GM21360 (cell line): ENCODE measurements around the gene LBP.
"Not testable (repeated sequence)": the region's sequence is repeated elsewhere in the genome, so short reads cannot be mapped to it uniquely, and the experiment has no call there.

ENCODE experiments used
- ATAC-seq: cut with Tn5 transposase; IDR thresholded peaks from one replicate; pipeline ENCODE4 v1.9.1; 2021; ENCODE audit warnings: mild to moderate bottlenecking, moderate library complexity; ENCODE audit not compliant: unreplicated experiment

LBP gene, protein sequence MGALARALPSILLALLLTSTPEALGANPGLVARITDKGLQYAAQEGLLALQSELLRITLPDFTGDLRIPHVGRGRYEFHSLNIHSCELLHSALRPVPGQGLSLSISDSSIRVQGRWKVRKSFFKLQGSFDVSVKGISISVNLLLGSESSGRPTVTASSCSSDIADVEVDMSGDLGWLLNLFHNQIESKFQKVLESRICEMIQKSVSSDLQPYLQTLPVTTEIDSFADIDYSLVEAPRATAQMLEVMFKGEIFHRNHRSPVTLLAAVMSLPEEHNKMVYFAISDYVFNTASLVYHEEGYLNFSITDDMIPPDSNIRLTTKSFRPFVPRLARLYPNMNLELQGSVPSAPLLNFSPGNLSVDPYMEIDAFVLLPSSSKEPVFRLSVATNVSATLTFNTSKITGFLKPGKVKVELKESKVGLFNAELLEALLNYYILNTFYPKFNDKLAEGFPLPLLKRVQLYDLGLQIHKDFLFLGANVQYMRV

GRCh38 chr20:38346247-38346651, at the start of gene LBP:
TSS of gene LBP (plus strand) at chr20:38346482. CDS start at chr20:38346517, 35 bp downstream.
- ATAC-seq = no peak

GRCh38 chr20:38297916-38298674, 48.2 kb upstream of the LBP start:
- no peak for ATAC-seq

GRCh38 chr20:38298768-38299288, 47.5 kb upstream of the LBP start:
- ATAC-seq = no peak

- ATAC-seq = no peak
Observed at GRCh38 chr20:38299963-38300362, 46.3 kb upstream of the LBP start.

DNA sequence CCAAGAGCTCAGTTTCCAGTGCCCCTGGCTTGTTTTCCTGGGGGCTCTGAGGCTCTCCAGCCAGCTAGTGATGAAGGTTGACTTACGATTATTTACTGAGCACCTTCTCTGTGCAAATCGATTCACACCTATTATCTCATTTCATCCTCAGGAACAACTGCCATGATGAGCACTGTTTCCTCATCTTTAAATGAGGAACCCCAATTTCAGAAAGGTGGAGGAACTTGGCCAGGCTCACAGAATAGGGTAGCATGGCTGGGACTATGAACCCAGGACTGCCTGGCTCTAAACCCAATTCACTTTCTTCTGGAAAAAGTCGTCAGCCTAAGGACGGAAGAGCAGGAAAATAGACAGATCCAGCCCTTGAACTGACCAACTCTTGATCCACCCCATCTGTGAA, 45.8 kb upstream of the LBP start:
- ATAC-seq = no peak

DNA sequence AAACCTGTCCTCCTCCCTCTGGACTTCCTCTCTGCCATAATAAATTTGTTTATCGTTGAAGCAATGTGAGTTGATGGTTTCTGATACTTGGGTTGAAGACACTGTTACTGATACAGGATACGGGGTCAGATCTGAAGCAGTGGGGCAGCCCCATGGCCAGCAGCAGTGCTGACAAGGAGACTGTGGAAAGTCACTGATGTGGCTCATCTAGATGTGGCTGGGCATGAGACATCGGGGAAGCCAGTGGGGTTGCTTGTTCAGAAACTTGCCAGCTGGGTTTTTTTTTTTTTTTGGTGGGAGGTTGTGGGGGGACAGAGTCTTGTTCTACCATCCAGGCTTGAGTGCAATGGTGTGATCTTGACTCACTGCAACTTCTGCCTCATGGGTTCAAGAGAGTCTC, 45.0 kb upstream of the LBP start:
- ATAC-seq = no peak

DNA sequence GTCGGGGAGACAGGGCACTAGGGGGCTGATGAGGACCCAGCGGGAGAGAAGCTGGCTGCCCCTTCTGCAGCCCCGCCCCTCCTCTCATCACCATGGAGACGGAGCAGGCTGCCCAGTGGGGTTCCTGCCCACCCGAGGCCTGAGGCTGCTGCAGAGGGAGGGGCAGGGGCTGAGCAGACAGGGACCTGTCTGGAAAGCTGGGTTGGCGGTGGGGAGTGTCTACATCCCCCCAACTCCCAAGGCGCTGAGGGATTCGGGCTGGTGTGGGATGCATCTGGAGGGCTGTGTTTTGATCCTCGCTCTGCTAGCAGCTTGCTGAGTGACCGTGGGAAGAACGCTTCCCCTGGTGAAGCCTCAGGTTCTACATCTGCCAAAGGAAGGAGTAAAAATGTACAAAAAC, 43.5 kb upstream of the LBP start:
- ATAC-seq = no peak

- ATAC-seq = no peak
Observed at GRCh38 chr20:38303908-38304379, 42.3 kb upstream of the LBP start, which contains the start of gene BPI. TSS of gene BPI (plus strand) at chr20:38304156. CDS start at chr20:38304224, 68 bp downstream.

GRCh38 chr20:38304845-38305447, 41.3 kb upstream of the LBP start:
- no peak for ATAC-seq

GRCh38 chr20:38305541-38305940, 40.7 kb upstream of the LBP start:
- no peak for ATAC-seq

GRCh38 chr20:38306379-38306778, 39.9 kb upstream of the LBP start:
- ATAC-seq = no peak

GRCh38 chr20:38307371-38308046, 38.8 kb upstream of the LBP start:
- no peak for ATAC-seq

DNA sequence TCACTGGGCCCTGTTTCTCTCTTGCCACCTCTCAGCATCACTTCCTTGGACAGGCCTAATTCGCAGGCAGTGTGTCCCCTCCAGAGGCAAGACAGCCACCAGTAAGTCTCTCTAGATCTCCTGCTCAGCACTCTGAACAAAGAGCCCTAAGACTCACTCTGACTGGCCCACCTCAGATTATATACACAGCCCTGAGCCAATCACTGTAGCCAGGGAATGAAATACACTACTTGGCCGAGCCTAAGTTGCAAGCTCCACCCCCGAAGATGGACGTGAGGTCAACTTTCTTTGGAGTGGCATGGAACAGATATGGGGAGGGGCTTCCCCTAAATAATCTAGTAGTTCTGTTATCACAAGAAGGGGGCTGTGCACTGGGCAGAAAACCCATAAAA, 38.2 kb upstream of the LBP start:
- ATAC-seq = no peak

DNA sequence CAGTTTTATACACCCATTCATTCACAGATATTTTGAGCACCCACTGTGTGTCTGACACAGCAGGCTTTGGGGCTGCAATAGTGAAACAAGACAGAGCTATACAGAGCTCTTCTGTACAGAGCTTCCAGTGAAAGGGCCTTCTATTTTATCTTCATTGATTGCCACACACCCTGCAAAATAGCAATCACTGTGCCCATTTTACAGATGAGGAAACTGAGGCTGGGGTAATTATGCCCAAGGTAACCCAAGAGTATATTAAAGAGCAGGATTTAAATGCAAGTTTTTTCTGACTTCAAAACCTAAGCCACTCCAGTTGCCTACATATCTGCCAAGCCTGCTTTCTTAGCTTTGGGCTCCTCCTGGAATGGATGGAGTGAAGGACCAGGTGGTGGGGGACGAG, 37.8 kb upstream of the LBP start:
- ATAC-seq = no peak

DNA sequence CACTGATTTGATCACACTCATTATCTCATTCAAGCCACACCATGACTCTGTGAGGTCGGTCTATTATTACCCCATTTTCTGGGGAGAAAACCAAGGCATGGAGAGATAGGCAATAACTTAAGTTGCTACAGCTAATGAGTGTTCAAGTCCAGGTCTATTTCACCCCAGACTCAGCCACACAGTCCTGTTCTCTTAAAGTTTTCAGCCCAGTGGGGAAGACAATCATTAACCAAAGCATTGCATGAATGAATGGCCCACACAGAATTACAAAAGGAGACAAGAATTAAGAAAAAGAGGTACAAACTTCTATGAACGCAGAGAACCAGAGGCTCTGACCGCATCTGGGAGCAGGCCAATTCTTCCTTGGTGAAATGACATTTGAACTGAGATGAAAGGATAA, 35.2 kb upstream of the LBP start:
- ATAC-seq = no peak

GRCh38 chr20:38311491-38311890, 34.8 kb upstream of the LBP start:
- no peak for ATAC-seq

GRCh38 chr20:38313676-38314075, 32.6 kb upstream of the LBP start:
- ATAC-seq = no peak

GRCh38 chr20:38314350-38314749, 31.9 kb upstream of the LBP start:
- ATAC-seq = not testable (repeated sequence)

- ATAC-seq = no peak
Observed at GRCh38 chr20:38315290-38315966, 30.9 kb upstream of the LBP start.

DNA sequence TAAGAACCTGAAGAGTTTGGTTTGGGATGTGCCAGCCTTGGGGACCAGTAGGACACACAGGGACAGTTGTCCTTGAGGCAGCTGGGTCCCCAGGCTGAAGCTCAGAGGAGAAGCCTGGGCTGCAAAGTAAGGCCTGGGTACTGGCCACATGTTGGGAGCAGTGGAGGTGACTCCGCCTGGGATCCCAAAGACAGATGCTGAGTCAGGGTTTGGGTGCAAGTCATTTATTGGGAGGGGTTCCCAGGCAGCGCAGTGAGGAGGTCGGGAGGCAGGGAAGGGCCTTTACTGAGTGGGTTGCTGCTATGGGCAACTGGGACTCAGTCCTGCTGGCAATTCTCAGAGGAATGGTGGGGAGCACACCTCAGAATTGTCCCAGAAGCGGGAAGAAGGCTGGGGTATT, 29.9 kb upstream of the LBP start:
- no peak for ATAC-seq
